ENCODE measurements around the gene SGPP2.

DNA sequence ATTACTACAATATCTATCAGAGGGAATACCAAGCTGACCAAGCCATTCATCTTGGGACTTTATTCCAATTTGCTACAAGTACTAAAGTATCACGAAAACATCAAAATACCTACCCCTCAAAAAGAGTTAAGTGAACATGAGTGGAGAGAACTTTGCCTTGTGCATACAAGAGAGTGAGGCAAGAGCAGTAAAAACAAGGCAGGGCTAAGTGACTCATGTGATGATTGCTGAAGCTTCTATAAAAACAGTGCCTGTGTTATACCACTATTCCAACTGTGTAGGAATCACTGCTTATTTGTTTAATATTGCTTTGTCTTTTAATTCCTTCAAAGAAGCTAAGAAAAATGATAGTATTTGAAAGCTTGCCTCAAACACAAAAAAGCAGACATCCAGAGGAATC is 170.3 kb downstream of the SGPP2 start:
- no peak for TF ChIP-seq POLR2A (IDR thresholded peaks at IDR 0.05)
- TF ChIP-seq, protein P1, sequence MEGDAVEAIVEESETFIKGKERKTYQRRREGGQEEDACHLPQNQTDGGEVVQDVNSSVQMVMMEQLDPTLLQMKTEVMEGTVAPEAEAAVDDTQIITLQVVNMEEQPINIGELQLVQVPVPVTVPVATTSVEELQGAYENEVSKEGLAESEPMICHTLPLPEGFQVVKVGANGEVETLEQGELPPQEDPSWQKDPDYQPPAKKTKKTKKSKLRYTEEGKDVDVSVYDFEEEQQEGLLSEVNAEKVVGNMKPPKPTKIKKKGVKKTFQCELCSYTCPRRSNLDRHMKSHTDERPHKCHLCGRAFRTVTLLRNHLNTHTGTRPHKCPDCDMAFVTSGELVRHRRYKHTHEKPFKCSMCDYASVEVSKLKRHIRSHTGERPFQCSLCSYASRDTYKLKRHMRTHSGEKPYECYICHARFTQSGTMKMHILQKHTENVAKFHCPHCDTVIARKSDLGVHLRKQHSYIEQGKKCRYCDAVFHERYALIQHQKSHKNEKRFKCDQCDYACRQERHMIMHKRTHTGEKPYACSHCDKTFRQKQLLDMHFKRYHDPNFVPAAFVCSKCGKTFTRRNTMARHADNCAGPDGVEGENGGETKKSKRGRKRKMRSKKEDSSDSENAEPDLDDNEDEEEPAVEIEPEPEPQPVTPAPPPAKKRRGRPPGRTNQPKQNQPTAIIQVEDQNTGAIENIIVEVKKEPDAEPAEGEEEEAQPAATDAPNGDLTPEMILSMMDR (IDR thresholded peaks at IDR 0.05): no peak

Measured in adrenal gland (tissue), 5 donors.